Endothelial cell of umbilical vein (primary cell): Measurements from ENCODE around the gene GAS2L2.

Experiments used
- POLR2A ChIP-seq: IDR thresholded peaks from 2 replicates; pipeline ENCODE4 v1.6.1; 2012; ENCODE audit warnings: low read depth, mild to moderate bottlenecking, control low read depth, low read length
- POLR2AphosphoS5 ChIP-seq: IDR thresholded peaks from 2 replicates; pipeline ENCODE4 v1.6.1; 2012; ENCODE audit warnings: low read depth, mild to moderate bottlenecking, control low read depth, low read length, moderate library complexity; ENCODE audit not compliant: insufficient read depth

DNA sequence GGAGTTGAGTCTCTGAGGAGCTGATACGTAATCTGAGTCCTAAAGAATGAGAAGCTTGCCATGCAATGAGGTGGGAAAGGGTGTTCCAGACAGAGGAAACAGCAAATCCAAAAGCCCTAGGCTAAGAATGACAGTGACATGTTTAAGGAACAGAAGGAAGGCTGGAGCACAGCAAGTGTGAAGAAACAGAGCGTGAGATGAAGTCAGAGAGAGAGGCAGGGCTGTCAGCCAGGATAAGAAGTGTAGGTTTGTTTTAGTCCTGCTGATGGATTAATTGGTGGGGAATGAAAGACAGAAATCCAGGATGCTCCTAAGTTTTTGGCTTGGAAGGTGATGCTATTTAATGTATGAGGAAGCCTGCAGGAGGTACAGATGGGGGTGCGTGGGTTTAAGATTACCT lies 27.9 kb upstream of the GAS2L2 start:
- TF ChIP-seq POLR2A (no peak), POLR2AphosphoS5 (no peak)
